K562 (cell line): ENCODE measurements around the gene STIM1. TPM values are rescaled to one million over a fixed set of nuclear protein-coding genes. Genes with fewer than 3 reads are reported as not detected.

Experiments
- CHCHD3 ChIP-seq: fragments of 250-450 bp; sonication (Bioruptor Pico); IDR thresholded peaks from 2 replicates; pipeline ENCODE4 v2.1.2; 2022; ENCODE audit warnings: mild to moderate bottlenecking
- EGR1 ChIP-seq: fragments of 450-650 bp; conservative IDR thresholded peaks from 2 replicates; pipeline ENCODE4 v1.6.1; 2017; ENCODE audit warnings: mild to moderate bottlenecking
- ETV6 ChIP-seq, 3 experiments: fragments of 150-350 bp in 1 of 3; sonication (generic) in 1 of 3; formaldehyde crosslinking in 1 of 3; IDR thresholded peaks; 2 replicates each; pipeline versions ENCODE4 v1.6.1 to v1.8.0; 2014 to 2022; ENCODE audit warnings: borderline replicate concordance in 2 of 3, low read depth in 2 of 3, antibody characterized with exemption in 1 of 3, low read length in 1 of 3, mild to moderate bottlenecking in 1 of 3, missing genetic modification reagents in 1 of 3
- GABPB2 ChIP-seq: fragments of 250-450 bp; sonication (Bioruptor Pico); conservative IDR thresholded peaks from 2 replicates; pipeline ENCODE4 v1.5.1; 2021; ENCODE audit warnings: mild to moderate bottlenecking
- HDAC1 ChIP-seq, 2 experiments: fragments of 450-650 bp; IDR thresholded peaks; 2 replicates each; pipeline ENCODE4 v1.6.1; 2016 to 2017; ENCODE audit warnings: inconsistent platforms in 1 of 2, mild to moderate bottlenecking in 1 of 2, moderate library complexity in 1 of 2
- KLF13 ChIP-seq: fragments of 450-650 bp; IDR thresholded peaks from 2 replicates; pipeline ENCODE4 v1.6.1; 2016; ENCODE audit warnings: missing genetic modification characterization, low read depth, mild to moderate bottlenecking, missing compliant biosample characterization, moderate library complexity, borderline replicate concordance
- NCOA2 ChIP-seq, 2 experiments: fragments of 450-650 bp; IDR thresholded peaks; 2 replicates each; pipeline ENCODE4 v1.6.1; 2018; ENCODE audit warnings: mild to moderate bottlenecking in 2 of 2, moderate library complexity in 1 of 2; ENCODE audit not compliant: partially characterized antibody in 2 of 2
- RNF2 ChIP-seq: sonication (generic); IDR thresholded peaks from 2 replicates; pipeline ENCODE4 v1.6.1; 2016
- ZNF134 ChIP-seq: fragments of 250-450 bp; sonication (Bioruptor Pico); conservative IDR thresholded peaks from 2 replicates; pipeline ENCODE4 v1.4.0; 2020
- ZNF143 ChIP-seq: sonication (generic); formaldehyde crosslinking; IDR thresholded peaks from 2 replicates; pipeline ENCODE4 v1.9.0; 2022; ENCODE audit warnings: mild to moderate bottlenecking, missing genetic modification reagents
- ZNF232 ChIP-seq: sonication (generic); formaldehyde crosslinking; IDR thresholded peaks from 2 replicates; pipeline ENCODE4 v1.8.0; 2022; ENCODE audit warnings: mild to moderate bottlenecking, missing genetic modification reagents
- polyA plus RNA-seq, 8 experiments: library from polyadenylated mRNA; depleted of rRNA in 4 of 8; stranded (reverse) in 5 of 8; unstranded in 3 of 8; fragments of >200 nt; fragmentation: Nextera tagmentation in 2 of 8; fragmentation: Illumina TruSeq in 1 of 8; extraction: Ambion mirVana in 2 of 8; extraction: Trizol in 1 of 8; gene quantifications; 2 replicates each; pipeline versions ENCODE4 v1.2.1 to v1.2.3, GENCODE V29; 2011 to 2014; ENCODE audit warnings: inconsistent platforms in 1 of 8, missing spikeins in 1 of 8
- total RNA-seq, 7 experiments: library from RNA; depleted of rRNA in 6 of 7; stranded (reverse); fragments of >200 nt in 6 of 7; fragmentation: Illumina TruSeq in 2 of 7; extraction: Trizol in 2 of 7; gene quantifications; 2 replicates each; pipeline versions ENCODE4 v1.2.1 to v1.2.3, GENCODE V29; 2011 to 2021; ENCODE audit warnings: low replicate concordance in 1 of 7
- TF ChIP-seq, protein P1 (sequence below): fragments of 250-450 bp; sonication (Bioruptor Pico); IDR thresholded peaks from 2 replicates; pipeline ENCODE4 v1.8.0; 2022; ENCODE audit warnings: moderate library complexity, mild to moderate bottlenecking, inconsistent platforms
- TF ChIP-seq, protein P2 (sequence below): fragments of 450-650 bp; formaldehyde crosslinking; IDR thresholded peaks from 2 replicates; pipeline ENCODE4 v1.4.0; 2022; ENCODE audit warnings: missing genetic modification characterization
- TF ChIP-seq, protein P3 (sequence below), 2 experiments: fragments of 450-650 bp; IDR thresholded peaks; 2 replicates each; pipeline ENCODE4 v1.6.1; 2018; ENCODE audit warnings: mild to moderate bottlenecking in 2 of 2, low read depth in 1 of 2; ENCODE audit not compliant: partially characterized antibody in 2 of 2
- TF ChIP-seq, protein P4 (sequence below): sonication (generic); formaldehyde crosslinking; IDR thresholded peaks from 2 replicates; pipeline ENCODE4 v1.8.1; 2023; ENCODE audit warnings: missing genetic modification reagents, mild to moderate bottlenecking, borderline replicate concordance

Gene STIM1
- total and polyA plus RNA-seq, 9 of the 15 experiments (the other 6 are each of a cell fraction or from before 2014, with no cell fraction given): 7.7 to 50.5 (median 22.5) TPM

DNA sequence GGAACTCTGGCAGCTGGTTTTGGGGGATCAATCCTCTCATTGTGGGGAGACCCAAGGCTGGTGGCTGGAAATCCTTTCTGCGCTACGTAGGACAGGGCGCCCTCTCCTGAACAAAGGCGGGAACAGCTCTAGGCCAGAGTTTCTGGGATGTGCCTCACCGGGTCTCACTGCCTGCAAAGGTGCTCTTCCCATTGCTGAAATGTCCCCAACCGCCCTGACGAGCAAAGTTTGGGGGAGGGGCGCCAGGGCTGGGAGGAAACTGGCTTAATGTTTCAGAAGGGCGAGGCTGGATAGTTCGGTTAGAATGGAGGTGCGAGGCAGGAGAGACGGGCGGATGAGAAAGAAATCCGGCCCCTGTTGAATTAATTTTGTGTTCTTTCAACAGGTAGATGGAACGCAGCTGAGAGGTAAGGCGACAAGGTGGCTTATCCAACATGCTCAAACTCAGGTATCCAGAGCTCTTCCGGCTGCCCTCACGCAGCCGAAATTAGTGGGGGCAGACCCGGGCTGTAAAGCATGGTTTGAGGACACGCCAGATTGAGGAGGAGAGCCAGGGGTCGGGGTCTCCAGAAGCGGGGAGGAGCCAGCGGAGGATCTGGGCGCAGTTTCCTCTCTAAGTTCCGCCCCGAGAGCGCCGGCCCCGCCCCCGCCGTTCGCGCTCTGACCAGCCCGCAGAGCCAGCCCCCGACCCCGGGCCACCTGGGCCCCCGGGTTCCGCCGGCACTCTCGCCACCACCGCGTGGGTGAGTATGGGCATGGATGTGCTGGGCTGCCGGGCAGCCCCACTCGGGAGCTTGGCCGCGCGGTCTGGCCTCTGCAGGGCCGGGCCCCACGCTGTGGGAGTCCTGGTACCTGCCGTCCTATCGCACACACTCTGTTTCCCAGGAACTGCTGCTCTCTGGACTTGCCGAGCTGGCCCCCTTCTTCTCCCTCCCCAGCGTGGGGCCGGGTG lies 47.3 kb upstream of the STIM1 start, which contains the start of gene PGAP2 (continued):
- TF ChIP-seq NCOA2 (IDR thresholded peaks at IDR 0.05; ENCODE audit: partially characterized antibody in 2 of 2): no peak
- no peak for TF ChIP-seq ZNF232 (CRISPR knock-in tag)
- TF ChIP-seq, protein P1, sequence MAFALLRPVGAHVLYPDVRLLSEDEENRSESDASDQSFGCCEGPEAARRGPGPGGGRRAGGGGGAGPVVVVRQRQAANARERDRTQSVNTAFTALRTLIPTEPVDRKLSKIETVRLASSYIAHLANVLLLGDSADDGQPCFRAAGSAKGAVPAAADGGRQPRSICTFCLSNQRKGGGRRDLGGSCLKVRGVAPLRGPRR (CRISPR knock-in tag): no peak
- 0 out of 2 replicates have a peak, but pooled peaks have one; percentile 17 for TF ChIP-seq RNF2
- TF ChIP-seq, protein P2, sequence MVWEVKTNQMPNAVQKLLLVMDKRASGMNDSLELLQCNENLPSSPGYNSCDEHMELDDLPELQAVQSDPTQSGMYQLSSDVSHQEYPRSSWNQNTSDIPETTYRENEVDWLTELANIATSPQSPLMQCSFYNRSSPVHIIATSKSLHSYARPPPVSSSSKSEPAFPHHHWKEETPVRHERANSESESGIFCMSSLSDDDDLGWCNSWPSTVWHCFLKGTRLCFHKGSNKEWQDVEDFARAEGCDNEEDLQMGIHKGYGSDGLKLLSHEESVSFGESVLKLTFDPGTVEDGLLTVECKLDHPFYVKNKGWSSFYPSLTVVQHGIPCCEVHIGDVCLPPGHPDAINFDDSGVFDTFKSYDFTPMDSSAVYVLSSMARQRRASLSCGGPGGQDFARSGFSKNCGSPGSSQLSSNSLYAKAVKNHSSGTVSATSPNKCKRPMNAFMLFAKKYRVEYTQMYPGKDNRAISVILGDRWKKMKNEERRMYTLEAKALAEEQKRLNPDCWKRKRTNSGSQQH: no peak
- TF ChIP-seq, protein P3, sequence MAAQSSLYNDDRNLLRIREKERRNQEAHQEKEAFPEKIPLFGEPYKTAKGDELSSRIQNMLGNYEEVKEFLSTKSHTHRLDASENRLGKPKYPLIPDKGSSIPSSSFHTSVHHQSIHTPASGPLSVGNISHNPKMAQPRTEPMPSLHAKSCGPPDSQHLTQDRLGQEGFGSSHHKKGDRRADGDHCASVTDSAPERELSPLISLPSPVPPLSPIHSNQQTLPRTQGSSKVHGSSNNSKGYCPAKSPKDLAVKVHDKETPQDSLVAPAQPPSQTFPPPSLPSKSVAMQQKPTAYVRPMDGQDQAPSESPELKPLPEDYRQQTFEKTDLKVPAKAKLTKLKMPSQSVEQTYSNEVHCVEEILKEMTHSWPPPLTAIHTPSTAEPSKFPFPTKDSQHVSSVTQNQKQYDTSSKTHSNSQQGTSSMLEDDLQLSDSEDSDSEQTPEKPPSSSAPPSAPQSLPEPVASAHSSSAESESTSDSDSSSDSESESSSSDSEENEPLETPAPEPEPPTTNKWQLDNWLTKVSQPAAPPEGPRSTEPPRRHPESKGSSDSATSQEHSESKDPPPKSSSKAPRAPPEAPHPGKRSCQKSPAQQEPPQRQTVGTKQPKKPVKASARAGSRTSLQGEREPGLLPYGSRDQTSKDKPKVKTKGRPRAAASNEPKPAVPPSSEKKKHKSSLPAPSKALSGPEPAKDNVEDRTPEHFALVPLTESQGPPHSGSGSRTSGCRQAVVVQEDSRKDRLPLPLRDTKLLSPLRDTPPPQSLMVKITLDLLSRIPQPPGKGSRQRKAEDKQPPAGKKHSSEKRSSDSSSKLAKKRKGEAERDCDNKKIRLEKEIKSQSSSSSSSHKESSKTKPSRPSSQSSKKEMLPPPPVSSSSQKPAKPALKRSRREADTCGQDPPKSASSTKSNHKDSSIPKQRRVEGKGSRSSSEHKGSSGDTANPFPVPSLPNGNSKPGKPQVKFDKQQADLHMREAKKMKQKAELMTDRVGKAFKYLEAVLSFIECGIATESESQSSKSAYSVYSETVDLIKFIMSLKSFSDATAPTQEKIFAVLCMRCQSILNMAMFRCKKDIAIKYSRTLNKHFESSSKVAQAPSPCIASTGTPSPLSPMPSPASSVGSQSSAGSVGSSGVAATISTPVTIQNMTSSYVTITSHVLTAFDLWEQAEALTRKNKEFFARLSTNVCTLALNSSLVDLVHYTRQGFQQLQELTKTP (IDR thresholded peaks at IDR 0.05; ENCODE audit: low read depth in 1 of 2, partially characterized antibody in 2 of 2): no peak
- no peak for TF ChIP-seq ZNF134
- no peak for TF ChIP-seq ETV6 (IDR thresholded peaks at IDR 0.05; ENCODE audit: borderline replicate concordance in 1 of 2, low read depth in 2 of 2, low read length in 1 of 2)
- TF ChIP-seq ETV6 (CRISPR knock-in tag; IDR thresholded peaks at IDR 0.05; ENCODE audit: borderline replicate concordance): no peak
- peak in 1 of 2 experiments; percentile 12; a peak in 3 of 4 replicates for TF ChIP-seq HDAC1 (IDR thresholded peaks at IDR 0.05)
- TF ChIP-seq EGR1: peak; percentile 39; the same call in 1 of the 2 replicates
- TF ChIP-seq ZNF143 (CRISPR knock-in tag): no peak
- TF ChIP-seq, protein P4, sequence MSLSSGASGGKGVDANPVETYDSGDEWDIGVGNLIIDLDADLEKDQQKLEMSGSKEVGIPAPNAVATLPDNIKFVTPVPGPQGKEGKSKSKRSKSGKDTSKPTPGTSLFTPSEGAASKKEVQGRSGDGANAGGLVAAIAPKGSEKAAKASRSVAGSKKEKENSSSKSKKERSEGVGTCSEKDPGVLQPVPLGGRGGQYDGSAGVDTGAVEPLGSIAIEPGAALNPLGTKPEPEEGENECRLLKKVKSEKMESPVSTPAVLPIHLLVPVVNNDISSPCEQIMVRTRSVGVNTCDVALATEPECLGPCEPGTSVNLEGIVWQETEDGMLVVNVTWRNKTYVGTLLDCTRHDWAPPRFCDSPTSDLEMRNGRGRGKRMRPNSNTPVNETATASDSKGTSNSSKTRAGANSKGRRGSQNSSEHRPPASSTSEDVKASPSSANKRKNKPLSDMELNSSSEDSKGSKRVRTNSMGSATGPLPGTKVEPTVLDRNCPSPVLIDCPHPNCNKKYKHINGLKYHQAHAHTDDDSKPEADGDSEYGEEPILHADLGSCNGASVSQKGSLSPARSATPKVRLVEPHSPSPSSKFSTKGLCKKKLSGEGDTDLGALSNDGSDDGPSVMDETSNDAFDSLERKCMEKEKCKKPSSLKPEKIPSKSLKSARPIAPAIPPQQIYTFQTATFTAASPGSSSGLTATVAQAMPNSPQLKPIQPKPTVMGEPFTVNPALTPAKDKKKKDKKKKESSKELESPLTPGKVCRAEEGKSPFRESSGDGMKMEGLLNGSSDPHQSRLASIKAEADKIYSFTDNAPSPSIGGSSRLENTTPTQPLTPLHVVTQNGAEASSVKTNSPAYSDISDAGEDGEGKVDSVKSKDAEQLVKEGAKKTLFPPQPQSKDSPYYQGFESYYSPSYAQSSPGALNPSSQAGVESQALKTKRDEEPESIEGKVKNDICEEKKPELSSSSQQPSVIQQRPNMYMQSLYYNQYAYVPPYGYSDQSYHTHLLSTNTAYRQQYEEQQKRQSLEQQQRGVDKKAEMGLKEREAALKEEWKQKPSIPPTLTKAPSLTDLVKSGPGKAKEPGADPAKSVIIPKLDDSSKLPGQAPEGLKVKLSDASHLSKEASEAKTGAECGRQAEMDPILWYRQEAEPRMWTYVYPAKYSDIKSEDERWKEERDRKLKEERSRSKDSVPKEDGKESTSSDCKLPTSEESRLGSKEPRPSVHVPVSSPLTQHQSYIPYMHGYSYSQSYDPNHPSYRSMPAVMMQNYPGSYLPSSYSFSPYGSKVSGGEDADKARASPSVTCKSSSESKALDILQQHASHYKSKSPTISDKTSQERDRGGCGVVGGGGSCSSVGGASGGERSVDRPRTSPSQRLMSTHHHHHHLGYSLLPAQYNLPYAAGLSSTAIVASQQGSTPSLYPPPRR (CRISPR knock-in tag): 0 out of 2 replicates have a peak, but pooled peaks have one; percentile 27
- no peak for TF ChIP-seq CHCHD3 (CRISPR knock-in tag)
- TF ChIP-seq KLF13 (tag): no peak
- TF ChIP-seq GABPB2 (CRISPR knock-in tag): no peak
